OCI-M2 (cell line): ENCODE data around the gene PAPSS2.
"Not testable (repeated sequence)": the region's sequence is repeated elsewhere in the genome, so short reads cannot be mapped to it uniquely, and the experiment has no call there.

Source experiments
- DNase-seq: peaks from one replicate; lab custom pipeline; 2025; ENCODE audit not compliant: unreplicated experiment; lab: John Stamatoyannopoulos, UW

The PAPSS2 gene

DNA sequence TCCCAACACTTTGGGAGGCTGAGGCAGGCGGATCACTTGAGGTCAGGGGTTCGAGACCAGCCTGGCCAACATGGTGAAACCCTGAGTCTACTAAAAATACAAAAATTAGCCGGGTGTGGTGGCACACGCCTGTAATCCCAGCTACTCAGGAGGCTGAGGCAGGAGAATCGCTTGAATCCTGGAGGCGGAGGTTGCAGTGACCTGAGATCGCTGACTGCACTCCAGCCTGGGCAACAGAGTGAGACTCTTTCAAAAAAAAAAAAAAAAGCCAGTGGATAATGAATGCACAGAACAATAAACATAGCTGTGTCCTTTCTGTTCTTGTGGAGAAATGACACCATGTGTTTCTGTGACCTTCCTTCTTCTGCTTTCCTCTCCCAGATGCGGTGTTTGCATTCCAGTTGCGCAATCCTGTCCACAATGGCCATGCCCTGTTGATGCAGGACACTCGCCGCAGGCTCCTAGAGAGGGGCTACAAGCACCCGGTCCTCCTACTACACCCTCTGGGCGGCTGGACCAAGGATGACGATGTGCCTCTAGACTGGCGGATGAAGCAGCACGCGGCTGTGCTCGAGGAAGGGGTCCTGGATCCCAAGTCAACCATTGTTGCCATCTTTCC, 83.4 kb downstream of the PAPSS2 start:
- DNase-seq: not testable (repeated sequence)

DNA sequence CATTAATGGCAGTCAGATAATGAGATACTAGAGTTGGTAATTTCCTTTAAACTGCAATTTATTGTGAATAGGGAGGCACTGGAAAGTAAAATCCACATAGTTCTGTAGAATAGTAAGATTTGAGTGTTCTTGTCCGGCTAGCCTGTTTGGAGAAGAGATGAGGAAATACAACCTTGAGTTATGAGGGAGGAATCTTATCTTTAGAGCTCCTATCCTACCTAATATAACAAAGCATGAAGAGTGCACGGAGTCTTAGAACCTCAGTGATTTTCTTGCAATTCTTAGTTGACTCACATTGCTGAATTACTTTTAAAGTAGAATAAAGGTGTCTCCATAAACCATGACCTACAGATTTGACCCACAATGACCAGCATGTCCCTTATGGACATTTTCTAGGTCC, 84.9 kb downstream of the PAPSS2 start:
- no peak for DNase-seq

- no peak for DNase-seq
Measured at GRCh38 chr10:87746911-87747310, 87.2 kb downstream of the PAPSS2 start.

- DNase-seq: not testable (repeated sequence)
Measured at GRCh38 chr10:87748244-87748643, 88.6 kb downstream of the PAPSS2 start.

DNA sequence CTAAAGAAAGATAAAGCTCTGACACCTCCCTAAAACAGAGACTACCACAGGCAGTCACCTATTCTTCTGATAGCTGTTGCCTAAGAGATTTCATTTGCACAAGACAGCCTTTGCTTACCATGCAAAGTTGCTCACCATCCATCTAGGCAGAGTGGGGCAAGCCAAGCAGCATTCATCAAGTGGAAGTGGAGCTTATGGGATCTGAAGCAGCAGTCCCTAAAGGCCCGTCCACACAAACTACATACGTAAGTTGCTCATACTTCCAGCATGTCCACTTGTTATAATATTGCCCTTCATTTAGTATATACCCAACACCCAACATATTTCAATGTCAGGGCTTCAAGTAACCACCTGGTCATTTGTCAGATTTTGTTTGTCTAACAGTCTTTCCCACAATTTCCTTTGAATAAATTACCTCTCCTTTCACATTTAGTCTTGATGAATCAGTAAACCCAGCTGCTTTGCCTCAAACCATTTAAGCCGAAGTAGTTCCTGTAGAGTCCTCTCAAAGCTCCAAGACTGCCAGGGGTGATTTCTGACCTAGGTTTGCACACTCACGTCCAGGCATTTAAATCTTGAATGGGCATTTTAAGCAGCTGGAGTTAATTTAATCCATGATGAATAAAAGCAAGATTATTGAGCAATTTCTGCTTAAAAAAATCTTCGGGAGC, 90.5 kb downstream of the PAPSS2 start:
- DNase-seq: no peak

DNA sequence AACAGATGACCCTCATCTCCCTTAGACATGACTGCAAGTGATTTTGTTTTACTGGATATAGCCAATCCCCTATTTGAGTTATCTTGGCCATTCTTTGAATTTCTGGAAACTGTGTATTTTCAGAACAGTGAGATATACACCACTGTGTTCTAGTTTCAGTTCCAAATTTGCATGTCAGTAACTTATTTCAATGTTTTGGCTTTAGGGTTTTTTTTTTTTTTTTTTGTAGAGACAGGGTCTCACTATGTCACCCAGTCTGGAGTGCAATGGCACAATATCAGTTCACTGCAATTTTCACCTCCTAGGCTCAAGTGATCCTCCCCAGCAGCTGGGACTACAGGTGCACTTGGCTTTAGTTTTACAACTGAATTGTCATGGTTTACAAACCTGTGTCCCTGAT, 91.1 kb downstream of the PAPSS2 start:
- no peak for DNase-seq

DNA sequence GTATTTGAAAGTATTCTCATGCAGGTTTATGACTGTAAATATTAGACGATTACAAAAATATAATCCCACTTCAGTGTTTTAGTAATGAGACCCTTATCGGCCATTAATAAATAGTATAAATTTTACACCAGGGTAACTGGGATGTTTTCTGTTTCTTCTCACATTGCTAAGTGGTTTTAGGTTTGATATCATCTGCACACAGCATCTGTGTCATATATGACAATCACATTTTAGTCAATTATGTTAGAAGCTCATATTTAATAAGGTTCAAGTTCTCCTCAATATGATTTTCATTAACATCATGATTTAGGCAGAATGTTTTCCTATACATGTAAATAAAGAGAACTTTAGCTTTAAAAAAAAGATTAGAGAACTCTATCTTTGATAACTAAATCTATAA, 91.6 kb downstream of the PAPSS2 start:
- no peak for DNase-seq

DNA sequence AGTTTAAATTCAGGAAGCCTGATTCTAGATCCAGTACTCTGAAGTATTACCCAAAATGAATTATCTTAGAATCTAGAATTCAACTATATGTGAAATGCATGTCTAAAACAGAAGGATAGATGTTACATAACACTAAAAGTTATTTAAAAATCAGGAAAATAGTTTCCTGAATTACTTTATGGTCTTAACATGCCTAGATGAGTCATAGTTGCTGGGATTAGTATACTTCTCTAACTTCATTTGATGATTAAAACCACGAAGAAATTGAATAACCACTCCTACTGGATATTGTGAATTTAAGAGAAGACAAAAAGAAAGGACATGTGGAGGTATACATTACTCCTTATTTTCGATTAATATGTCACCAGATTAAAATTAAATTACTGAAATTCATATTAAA, 92.9 kb downstream of the PAPSS2 start:
- DNase-seq: no peak

- DNase-seq: no peak
Measured at GRCh38 chr10:87753995-87754866, 94.6 kb downstream of the PAPSS2 start.

GRCh38 chr10:87757685-87758084, 98.0 kb downstream of the PAPSS2 start:
- no peak for DNase-seq

GRCh38 chr10:87759551-87759950, 99.9 kb downstream of the PAPSS2 start:
- no peak for DNase-seq

GRCh38 chr10:87760195-87760905, 100.7 kb downstream of the PAPSS2 start:
- no peak for DNase-seq

DNA sequence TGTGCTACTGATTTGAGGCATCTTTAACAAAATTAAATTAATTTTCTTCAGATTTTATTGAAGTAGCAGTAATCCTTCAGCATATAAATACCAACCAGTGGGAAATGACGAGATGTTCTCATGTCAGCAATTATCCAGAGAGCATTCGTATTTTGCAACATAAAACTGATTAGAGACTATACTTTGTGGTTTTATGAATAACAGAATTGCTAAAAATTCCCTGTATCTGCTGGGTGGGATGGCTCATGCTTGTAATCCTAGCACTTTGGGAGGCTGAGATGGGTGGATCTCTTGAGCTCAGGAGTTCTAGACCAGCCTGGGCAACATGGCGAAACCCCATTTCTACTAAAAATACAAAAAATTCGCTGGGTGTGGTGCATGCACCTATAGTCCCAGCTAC, 101.5 kb downstream of the PAPSS2 start:
- DNase-seq: no peak

GRCh38 chr10:87761892-87762291, 102.2 kb downstream of the PAPSS2 start:
- DNase-seq: no peak

GRCh38 chr10:87763086-87763861, 103.6 kb downstream of the PAPSS2 start:
- no peak for DNase-seq

DNA sequence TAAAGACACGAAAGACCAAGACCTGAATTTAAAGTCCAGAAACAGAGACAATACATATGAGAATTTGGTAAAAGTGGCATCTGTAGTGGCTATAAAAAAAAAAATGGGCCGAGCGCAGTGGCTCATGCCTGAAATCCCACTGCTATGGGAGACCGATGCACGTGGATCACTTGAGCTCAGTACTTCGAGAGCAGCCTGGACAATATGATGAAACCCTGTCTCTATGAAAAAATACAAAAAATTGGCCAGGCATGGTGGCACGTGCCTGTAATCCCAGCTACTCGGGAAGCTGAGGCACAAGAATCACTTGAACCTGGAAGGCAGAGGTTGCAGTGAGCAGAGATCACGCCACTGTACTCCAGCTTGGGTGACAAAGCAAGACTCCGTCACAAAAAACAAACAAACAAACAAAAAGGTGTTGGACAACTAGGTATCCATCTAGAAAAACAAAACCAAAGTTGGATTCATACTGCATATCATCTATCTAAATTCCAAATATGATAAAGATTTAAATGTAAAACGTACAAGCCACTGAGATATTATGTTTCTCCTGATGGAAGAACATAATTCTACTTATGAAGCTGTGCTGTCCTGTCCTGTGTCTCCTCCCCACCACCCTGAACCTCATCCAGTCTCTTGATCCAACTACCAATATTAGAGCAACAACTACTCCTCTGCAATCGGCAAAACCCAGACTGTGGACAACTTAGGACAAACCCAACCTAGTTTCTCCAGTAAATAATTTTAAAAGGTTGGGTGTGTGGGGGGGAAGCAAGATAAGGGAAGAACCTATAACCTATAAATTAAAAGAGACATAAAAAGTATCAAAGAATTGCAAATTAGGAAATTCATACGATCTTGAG, 104.6 kb downstream of the PAPSS2 start:
- DNase-seq: no peak

GRCh38 chr10:87765666-87766376, 106.1 kb downstream of the PAPSS2 start:
- no peak for DNase-seq

GRCh38 chr10:87767253-87767652, 107.6 kb downstream of the PAPSS2 start:
- DNase-seq: no peak

- DNase-seq: no peak
Measured at GRCh38 chr10:87771871-87772500, 112.3 kb downstream of the PAPSS2 start.
